ENCODE measurements around the gene CACNA2D2. TPM values are rescaled to one million over a fixed set of nuclear protein-coding genes. Genes with fewer than 3 reads are reported as not detected.

The CACNA2D2 gene
- total RNA-seq, 1 experiment from 2014 or later = 22.0 TPM

DNA sequence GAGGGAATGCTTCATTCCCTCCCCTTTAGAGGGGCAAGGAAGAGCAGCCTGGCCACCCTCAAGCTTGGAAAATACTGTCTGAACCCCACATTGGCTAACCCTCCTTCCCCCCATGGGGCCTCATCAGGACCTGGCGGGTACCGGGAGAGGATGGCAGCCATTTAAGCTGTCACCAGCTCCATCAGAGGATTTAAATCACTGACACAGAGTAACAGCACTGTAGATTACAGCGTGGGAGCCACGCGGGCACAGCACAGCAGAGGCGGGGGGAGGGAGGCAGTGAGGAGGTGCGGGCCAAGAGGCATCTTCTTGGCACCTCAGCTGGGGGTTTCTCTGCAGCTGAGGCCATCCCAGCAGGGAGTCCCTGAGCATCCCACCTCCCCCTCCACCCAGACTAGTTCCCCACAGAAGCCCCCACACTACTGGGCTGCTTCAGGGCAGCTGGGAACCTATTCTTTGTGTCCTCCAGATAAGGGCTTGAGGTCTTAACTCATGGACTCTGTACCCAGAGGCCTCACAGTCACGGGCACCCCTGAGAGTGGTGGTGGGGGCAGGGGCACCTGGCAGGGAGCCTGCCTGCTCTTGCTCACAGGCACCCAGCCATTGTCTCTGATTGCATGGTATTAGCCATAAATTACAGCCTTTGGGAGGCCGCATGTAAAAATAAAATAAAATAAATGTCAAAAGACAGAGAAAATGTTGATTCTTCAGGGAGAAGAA is 21.9 kb upstream of the CACNA2D2 start (continued):
- TF ChIP-seq, protein P1, sequence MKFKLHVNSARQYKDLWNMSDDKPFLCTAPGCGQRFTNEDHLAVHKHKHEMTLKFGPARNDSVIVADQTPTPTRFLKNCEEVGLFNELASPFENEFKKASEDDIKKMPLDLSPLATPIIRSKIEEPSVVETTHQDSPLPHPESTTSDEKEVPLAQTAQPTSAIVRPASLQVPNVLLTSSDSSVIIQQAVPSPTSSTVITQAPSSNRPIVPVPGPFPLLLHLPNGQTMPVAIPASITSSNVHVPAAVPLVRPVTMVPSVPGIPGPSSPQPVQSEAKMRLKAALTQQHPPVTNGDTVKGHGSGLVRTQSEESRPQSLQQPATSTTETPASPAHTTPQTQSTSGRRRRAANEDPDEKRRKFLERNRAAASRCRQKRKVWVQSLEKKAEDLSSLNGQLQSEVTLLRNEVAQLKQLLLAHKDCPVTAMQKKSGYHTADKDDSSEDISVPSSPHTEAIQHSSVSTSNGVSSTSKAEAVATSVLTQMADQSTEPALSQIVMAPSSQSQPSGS (CRISPR knock-in tag; IDR thresholded peaks at IDR 0.05; ENCODE audit: borderline replicate concordance, low read depth) = no peak
- TF ChIP-seq TCF7 (CRISPR knock-in tag; IDR thresholded peaks at IDR 0.05; ENCODE audit: low read depth) (no peak), SMAD3 (CRISPR knock-in tag; IDR thresholded peaks at IDR 0.05; ENCODE audit: borderline replicate concordance) (no peak), ZBTB21 (CRISPR knock-in tag; IDR thresholded peaks at IDR 0.05; ENCODE audit: borderline replicate concordance) (no peak), RELA (CRISPR knock-in tag; IDR thresholded peaks at IDR 0.05; ENCODE audit: borderline replicate concordance) (no peak)
- TF ChIP-seq, protein P2, sequence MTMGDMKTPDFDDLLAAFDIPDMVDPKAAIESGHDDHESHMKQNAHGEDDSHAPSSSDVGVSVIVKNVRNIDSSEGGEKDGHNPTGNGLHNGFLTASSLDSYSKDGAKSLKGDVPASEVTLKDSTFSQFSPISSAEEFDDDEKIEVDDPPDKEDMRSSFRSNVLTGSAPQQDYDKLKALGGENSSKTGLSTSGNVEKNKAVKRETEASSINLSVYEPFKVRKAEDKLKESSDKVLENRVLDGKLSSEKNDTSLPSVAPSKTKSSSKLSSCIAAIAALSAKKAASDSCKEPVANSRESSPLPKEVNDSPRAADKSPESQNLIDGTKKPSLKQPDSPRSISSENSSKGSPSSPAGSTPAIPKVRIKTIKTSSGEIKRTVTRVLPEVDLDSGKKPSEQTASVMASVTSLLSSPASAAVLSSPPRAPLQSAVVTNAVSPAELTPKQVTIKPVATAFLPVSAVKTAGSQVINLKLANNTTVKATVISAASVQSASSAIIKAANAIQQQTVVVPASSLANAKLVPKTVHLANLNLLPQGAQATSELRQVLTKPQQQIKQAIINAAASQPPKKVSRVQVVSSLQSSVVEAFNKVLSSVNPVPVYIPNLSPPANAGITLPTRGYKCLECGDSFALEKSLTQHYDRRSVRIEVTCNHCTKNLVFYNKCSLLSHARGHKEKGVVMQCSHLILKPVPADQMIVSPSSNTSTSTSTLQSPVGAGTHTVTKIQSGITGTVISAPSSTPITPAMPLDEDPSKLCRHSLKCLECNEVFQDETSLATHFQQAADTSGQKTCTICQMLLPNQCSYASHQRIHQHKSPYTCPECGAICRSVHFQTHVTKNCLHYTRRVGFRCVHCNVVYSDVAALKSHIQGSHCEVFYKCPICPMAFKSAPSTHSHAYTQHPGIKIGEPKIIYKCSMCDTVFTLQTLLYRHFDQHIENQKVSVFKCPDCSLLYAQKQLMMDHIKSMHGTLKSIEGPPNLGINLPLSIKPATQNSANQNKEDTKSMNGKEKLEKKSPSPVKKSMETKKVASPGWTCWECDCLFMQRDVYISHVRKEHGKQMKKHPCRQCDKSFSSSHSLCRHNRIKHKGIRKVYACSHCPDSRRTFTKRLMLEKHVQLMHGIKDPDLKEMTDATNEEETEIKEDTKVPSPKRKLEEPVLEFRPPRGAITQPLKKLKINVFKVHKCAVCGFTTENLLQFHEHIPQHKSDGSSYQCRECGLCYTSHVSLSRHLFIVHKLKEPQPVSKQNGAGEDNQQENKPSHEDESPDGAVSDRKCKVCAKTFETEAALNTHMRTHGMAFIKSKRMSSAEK (CRISPR knock-in tag; IDR thresholded peaks at IDR 0.05; ENCODE audit: borderline replicate concordance) = no peak
- TF ChIP-seq, protein P3, sequence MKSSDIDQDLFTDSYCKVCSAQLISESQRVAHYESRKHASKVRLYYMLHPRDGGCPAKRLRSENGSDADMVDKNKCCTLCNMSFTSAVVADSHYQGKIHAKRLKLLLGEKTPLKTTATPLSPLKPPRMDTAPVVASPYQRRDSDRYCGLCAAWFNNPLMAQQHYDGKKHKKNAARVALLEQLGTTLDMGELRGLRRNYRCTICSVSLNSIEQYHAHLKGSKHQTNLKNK (CRISPR knock-in tag; IDR thresholded peaks at IDR 0.05) = no peak
- TF ChIP-seq, protein P4, sequence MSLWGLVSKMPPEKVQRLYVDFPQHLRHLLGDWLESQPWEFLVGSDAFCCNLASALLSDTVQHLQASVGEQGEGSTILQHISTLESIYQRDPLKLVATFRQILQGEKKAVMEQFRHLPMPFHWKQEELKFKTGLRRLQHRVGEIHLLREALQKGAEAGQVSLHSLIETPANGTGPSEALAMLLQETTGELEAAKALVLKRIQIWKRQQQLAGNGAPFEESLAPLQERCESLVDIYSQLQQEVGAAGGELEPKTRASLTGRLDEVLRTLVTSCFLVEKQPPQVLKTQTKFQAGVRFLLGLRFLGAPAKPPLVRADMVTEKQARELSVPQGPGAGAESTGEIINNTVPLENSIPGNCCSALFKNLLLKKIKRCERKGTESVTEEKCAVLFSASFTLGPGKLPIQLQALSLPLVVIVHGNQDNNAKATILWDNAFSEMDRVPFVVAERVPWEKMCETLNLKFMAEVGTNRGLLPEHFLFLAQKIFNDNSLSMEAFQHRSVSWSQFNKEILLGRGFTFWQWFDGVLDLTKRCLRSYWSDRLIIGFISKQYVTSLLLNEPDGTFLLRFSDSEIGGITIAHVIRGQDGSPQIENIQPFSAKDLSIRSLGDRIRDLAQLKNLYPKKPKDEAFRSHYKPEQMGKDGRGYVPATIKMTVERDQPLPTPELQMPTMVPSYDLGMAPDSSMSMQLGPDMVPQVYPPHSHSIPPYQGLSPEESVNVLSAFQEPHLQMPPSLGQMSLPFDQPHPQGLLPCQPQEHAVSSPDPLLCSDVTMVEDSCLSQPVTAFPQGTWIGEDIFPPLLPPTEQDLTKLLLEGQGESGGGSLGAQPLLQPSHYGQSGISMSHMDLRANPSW (CRISPR knock-in tag; conservative IDR thresholded peaks at IDR 0.05; ENCODE audit: low read depth) = no peak

DNA sequence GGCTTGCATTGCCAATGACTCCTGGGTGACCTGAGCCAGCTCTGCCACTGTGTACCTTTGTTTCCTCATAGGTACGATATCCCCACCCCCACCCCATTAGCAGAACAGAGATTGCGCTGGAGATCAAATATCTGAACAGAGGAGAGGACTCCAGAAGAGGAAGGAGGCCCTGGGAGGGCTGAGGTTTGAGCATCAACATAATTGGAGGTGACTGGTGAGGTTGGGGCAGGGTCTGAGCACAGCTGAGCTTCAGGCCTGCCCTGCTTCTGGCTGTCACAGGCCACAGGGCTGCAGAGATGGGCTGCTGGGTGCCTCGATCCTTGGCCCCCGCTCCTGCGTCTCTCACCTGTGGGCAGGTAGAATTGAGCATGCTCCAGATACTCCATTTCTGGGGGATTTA is 21.3 kb upstream of the CACNA2D2 start:
- Mint-ChIP-seq H3K4me1 (peaks cover 49% of the 10 kb centered on the region), H3K4me3 (no peak overlapping the region), H3K27me3 (ENCODE audit: low read depth) (peaks cover 17% of the 10 kb centered on the region), H3K36me3 (no peaks in the 10 kb centered on the region), H3K9me3 (no peaks in the 10 kb centered on the region), H3K27ac (no peak overlapping the region)
- ATAC-seq (no peak), DNase-seq (ENCODE audit: low spot score) (no peak)
- TF ChIP-seq MYBL2 (CRISPR knock-in tag; IDR thresholded peaks at IDR 0.05) = no peak
- TF ChIP-seq, protein P5, sequence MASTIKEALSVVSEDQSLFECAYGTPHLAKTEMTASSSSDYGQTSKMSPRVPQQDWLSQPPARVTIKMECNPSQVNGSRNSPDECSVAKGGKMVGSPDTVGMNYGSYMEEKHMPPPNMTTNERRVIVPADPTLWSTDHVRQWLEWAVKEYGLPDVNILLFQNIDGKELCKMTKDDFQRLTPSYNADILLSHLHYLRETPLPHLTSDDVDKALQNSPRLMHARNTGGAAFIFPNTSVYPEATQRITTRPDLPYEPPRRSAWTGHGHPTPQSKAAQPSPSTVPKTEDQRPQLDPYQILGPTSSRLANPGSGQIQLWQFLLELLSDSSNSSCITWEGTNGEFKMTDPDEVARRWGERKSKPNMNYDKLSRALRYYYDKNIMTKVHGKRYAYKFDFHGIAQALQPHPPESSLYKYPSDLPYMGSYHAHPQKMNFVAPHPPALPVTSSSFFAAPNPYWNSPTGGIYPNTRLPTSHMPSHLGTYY (CRISPR knock-in tag; IDR thresholded peaks at IDR 0.05) = no peak
- TF ChIP-seq, protein P6, sequence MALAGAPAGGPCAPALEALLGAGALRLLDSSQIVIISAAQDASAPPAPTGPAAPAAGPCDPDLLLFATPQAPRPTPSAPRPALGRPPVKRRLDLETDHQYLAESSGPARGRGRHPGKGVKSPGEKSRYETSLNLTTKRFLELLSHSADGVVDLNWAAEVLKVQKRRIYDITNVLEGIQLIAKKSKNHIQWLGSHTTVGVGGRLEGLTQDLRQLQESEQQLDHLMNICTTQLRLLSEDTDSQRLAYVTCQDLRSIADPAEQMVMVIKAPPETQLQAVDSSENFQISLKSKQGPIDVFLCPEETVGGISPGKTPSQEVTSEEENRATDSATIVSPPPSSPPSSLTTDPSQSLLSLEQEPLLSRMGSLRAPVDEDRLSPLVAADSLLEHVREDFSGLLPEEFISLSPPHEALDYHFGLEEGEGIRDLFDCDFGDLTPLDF (CRISPR knock-in tag; IDR thresholded peaks at IDR 0.05) = no peak
- TF ChIP-seq ZNF416 (CRISPR knock-in tag; IDR thresholded peaks at IDR 0.05) = no peak
- no peak for TF ChIP-seq ZNF121 (CRISPR knock-in tag; IDR thresholded peaks at IDR 0.05)
- CTCF ChIA-PET = interaction anchor here (1.9 to 3.8 kb wide), 3 partner anchors 18 to 110 kb away, joined by 6 to 24 read pairs (median 9); no protein-coding TSS in a partner anchor
- POLR2A ChIA-PET = interaction anchor here (0.8 kb wide), 1 partner anchor 9 kb away, joined by 3 read pairs; no protein-coding TSS in a partner anchor
